Bronchial epithelial cell (primary cell): ENCODE data around the gene IMPDH2. TPM values are rescaled to one million over a fixed set of nuclear protein-coding genes. Genes with fewer than 3 reads are reported as not detected.
A peak's percentile ranks its signal among the peaks of the same experiment; 100 is the strongest.

Experiments used
- DNase-seq: peaks from one replicate; pipeline ENCODE4 v3.0.0-alpha.2; 2010; ENCODE audit warnings: low read depth
- FAIRE-seq: peaks from 2 replicates; lab custom pipeline; 2011; peaks lifted over from hg19 to GRCh38; lab: Jason Lieb, UNC
- H3K27me3 ChIP-seq: 2 replicates; pipeline ENCODE4 v1.5.1; 2011; ENCODE audit warnings: low read length; ENCODE audit not compliant: control insufficient read depth, insufficient read depth
- H3K36me3 ChIP-seq: 2 replicates; pipeline ENCODE4 v1.5.1; 2011; ENCODE audit warnings: low read length; ENCODE audit not compliant: control insufficient read depth, insufficient read depth
- H3K4me3 ChIP-seq: 2 replicates; pipeline ENCODE4 v1.5.1; 2011; ENCODE audit warnings: mild to moderate bottlenecking, low read depth, low read length, control low read depth
- CTCF ChIP-seq: IDR thresholded peaks from 2 replicates; pipeline ENCODE4 v1.5.1; 2011; ENCODE audit warnings: mild to moderate bottlenecking, moderate library complexity, low read length, control low read depth, inconsistent platforms; ENCODE audit not compliant: insufficient read depth, severe bottlenecking
- total RNA-seq: library from RNA; depleted of rRNA; stranded (reverse); fragments of >200 nt; gene quantifications from 2 replicates; pipeline ENCODE4 v1.2.1, GENCODE V29; 2014

IMPDH2 gene
- total RNA-seq, 1 donor from 2014 or later, result 478 TPM

- H3K36me3 ChIP-seq, result peaks cover 22% of the 10 kb centered on the region
- TF ChIP-seq CTCF, result no peak
- no peaks in the 10 kb centered on the region for H3K27me3 ChIP-seq
- DNase-seq, result no peak
- no peak for FAIRE-seq
- peak overlapping the region; percentile 93 for H3K4me3 ChIP-seq
These were observed 8.6 kb downstream of the IMPDH2 start for GRCh38 chr3:49020330-49021212.

- TF ChIP-seq CTCF, result no peak
- Histone ChIP-seq H3K27me3 (no peaks in the 10 kb centered on the region), H3K4me3 (peak overlapping the region; percentile 93), H3K36me3 (peaks cover 21% of the 10 kb centered on the region)
- no peak for DNase-seq
- FAIRE-seq, result no peak
These were observed 9.3 kb downstream of the IMPDH2 start for GRCh38 chr3:49019941-49020329.

- no peak for TF ChIP-seq CTCF
These were observed 10.5 kb downstream of the IMPDH2 start for GRCh38 chr3:49018707-49019006.

GRCh38 chr3:49017971-49018706 lies 11.1 kb downstream of the IMPDH2 start, which contains the start of gene DALRD3:
DALRD3 (minus strand) TSS chr3:49018580; CDS start chr3:49018564, 16 bp downstream.
- H3K36me3 ChIP-seq, result peaks cover 25% of the 10 kb centered on the region
- peak; percentile 39 for DNase-seq
- H3K27me3 ChIP-seq, result no peaks in the 10 kb centered on the region
- FAIRE-seq, result no peak
- no peak for TF ChIP-seq CTCF
- peak within 1 kb of the TSS; percentile 79 for H3K4me3 ChIP-seq

More at GRCh38 chr3:49018707-49019006, 10.5 kb downstream of the IMPDH2 start:
- H3K27me3 ChIP-seq, result no peaks in the 10 kb centered on the region
- DNase-seq (no peak), FAIRE-seq (no peak)
- H3K36me3 ChIP-seq, result peaks cover 25% of the 10 kb centered on the region
- peak overlapping the region; percentile 79 for H3K4me3 ChIP-seq

- no peaks in the 10 kb centered on the region for H3K27me3 ChIP-seq
- peaks cover 23% of the 10 kb centered on the region for H3K36me3 ChIP-seq
- H3K4me3 ChIP-seq, result peak overlapping the region; percentile 79
- FAIRE-seq (no peak), DNase-seq (no peak)
- TF ChIP-seq CTCF, result no peak
These were observed 11.8 kb downstream of the IMPDH2 start for GRCh38 chr3:49017229-49017970.
